ENCODE results near the gene ULK3. TPM values are rescaled to one million over a fixed set of nuclear protein-coding genes. Genes with fewer than 3 reads are reported as not detected.

Gene ULK3
- total RNA-seq, 1 experiment from 2014 or later, result 48.4 TPM

DNA sequence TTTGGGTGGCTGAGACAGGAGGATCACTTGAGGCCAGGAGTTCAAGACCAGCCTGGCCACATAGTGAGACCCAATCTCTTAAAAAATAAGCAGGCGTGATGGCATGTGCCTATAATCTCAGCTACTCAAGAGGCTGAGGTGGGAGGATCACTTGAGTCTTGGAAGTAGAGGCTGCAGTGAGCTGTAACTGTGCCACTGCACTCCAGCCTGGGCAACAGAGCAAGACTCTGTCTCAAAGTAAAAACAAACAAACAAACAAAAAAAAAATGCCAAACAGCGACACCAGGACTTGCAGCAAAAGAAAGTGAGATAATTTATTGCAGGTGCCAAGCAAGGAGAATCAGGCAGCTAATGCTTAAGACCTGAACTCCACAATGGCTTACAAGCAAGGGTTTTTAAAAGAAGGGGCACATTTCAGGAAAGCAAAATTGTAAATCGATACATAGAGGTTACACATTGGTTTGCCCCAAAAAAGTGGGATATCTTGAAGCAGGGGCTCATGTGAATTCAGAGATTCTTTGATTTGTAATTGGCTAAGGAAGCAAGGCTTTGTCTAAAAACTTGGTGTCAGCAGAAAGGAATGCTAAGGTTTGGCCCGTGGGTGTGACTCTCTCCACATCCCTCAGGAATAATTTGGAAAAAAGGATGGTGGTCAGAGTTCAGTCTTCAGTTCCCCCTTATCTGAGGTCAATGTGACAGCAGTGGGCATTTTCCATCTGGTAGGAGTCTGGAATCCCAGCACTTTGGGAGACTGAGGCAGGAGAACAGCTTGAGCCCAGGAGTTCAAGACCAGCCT is 41.7 kb upstream of the ULK3 start:
- DNase-seq (ENCODE audit: low read depth, low spot score), result no peak
- Histone ChIP-seq H3K9me3 (ENCODE audit: control insufficient read depth in 1 of 2, insufficient read depth in 1 of 2, low read depth in 1 of 2, low read length in 2 of 2) (peaks cover 5 to 6% of the 10 kb centered on the region in 2 experiments; a peak in 2 of 4 replicates), H4K20me1 (ENCODE audit: insufficient read depth) (no peaks in the 10 kb centered on the region), H2AFZ (ENCODE audit: low read depth, low read length, poor library complexity, severe bottlenecking) (peak overlapping the region; percentile 57), H3K9me2 (ENCODE audit: insufficient read depth) (no peaks in the 10 kb centered on the region), H3K27ac (ENCODE audit: low read depth, low read length) (no peak overlapping the region), H3K27me3 (ENCODE audit: insufficient read depth, low read length) (no peaks in the 10 kb centered on the region), H3K9ac (ENCODE audit: low read length) (no peak overlapping the region), H3K4me2 (ENCODE audit: low read length) (peak overlapping the region; percentile 50), H3K36me3 (ENCODE audit: control insufficient read depth in 1 of 2, insufficient read depth in 2 of 2, low read length in 2 of 2) (no peaks in the 10 kb centered on the region), H3K4me3 (replicated peaks in 1 of 2; ENCODE audit: low read depth in 1 of 2, low read length in 2 of 2) (no peak overlapping the region), H3K79me2 (ENCODE audit: insufficient read depth, low read length) (no peaks in the 10 kb centered on the region), H3K4me1 (ENCODE audit: control insufficient read depth in 1 of 2, insufficient read depth in 2 of 2, low read length in 2 of 2) (peaks cover 13 to 27% of the 10 kb centered on the region in 2 experiments)
- TF ChIP-seq SRF (IDR thresholded peaks at IDR 0.05; ENCODE audit: low read depth) (no peak), ATF3 (IDR thresholded peaks at IDR 0.05) (no peak), POLR2A (IDR thresholded peaks at IDR 0.05; ENCODE audit: borderline replicate concordance, extremely low read depth, insufficient read depth, insufficient read length) (no peak), EZH2 (IDR thresholded peaks at IDR 0.05) (no peak), SP1 (IDR thresholded peaks at IDR 0.05; ENCODE audit: low read depth) (no peak), ELF1 (IDR thresholded peaks at IDR 0.05; ENCODE audit: borderline replicate concordance, low read depth) (no peak), ZFX (IDR thresholded peaks at IDR 0.05) (no peak), EZH2phosphoT487 (IDR thresholded peaks at IDR 0.05; ENCODE audit: borderline replicate concordance) (no peak), YY1 (IDR thresholded peaks at IDR 0.05; ENCODE audit: extremely low read depth, insufficient replicate concordance, low read depth, low read length) (no peak), ZNF274 (IDR thresholded peaks at IDR 0.05; ENCODE audit: low read depth, low read length) (no peak), POLR2AphosphoS5 (IDR thresholded peaks at IDR 0.05; ENCODE audit: low read depth, low read length) (no peak)
- no TSS peak for BruUV-seq (replicated peaks)
- ATAC-seq, result no peak
- intact Hi-C loops (cut with micrococcal nuclease), result no loop called here
- RAD21 ChIA-PET (ENCODE audit: low non-redundant PET in 1 of 2, low total read pairs in 2 of 2, uncharacterized antibody in 2 of 2, unreplicated experiment in 2 of 2), result interaction anchor here in 1 of 2 experiments (0.6 kb wide), 1 partner anchor 19 kb away, joined by 3 read pairs; no protein-coding TSS in a partner anchor
- CTCF ChIA-PET, result interaction anchor here (1.1 kb wide), 1 partner anchor 17 kb away, joined by 4 read pairs; no protein-coding TSS in a partner anchor
- POLR2A ChIA-PET, result interaction anchor here (1.2 kb wide), 1 partner anchor 22 kb away, joined by 3 read pairs; the partner anchor contains the start of gene FAM219B
